Neural progenitor cell (in vitro differentiated cells): Measurements from ENCODE around the gene GNAZ.

Experiments used
- EZH2 ChIP-seq: fragments of 200-600 bp; sonication (generic); IDR thresholded peaks from 2 replicates; pipeline ENCODE4 v1.6.1; 2017; ENCODE audit warnings: antibody characterized with exemption, mild to moderate bottlenecking, moderate library complexity
- TF ChIP-seq, protein P1 (sequence below): fragments of 200-600 bp; sonication (generic); IDR thresholded peaks from 2 replicates; pipeline ENCODE4 v1.5.1; 2017; ENCODE audit warnings: antibody characterized with exemption, mild to moderate bottlenecking

DNA sequence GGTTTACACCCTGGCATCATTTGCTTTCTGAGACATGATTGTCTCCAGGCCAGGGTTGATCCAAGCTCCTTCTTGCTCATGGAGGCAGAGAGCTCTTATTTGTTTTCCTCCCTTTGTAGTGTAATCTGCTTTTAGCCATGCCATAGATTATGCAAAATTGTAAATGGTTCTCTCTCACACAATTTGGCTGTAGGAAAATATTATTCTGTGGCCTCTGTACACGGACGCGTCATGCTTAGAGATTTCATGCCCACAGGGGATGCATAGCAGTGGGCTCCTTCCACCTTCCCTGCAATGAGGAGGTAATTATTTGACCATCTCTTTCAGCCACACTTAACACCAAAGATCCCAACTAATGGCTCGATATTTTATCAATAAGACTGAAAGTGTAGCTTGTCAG lies 37.7 kb upstream of the GNAZ start:
- TF ChIP-seq, protein P1, sequence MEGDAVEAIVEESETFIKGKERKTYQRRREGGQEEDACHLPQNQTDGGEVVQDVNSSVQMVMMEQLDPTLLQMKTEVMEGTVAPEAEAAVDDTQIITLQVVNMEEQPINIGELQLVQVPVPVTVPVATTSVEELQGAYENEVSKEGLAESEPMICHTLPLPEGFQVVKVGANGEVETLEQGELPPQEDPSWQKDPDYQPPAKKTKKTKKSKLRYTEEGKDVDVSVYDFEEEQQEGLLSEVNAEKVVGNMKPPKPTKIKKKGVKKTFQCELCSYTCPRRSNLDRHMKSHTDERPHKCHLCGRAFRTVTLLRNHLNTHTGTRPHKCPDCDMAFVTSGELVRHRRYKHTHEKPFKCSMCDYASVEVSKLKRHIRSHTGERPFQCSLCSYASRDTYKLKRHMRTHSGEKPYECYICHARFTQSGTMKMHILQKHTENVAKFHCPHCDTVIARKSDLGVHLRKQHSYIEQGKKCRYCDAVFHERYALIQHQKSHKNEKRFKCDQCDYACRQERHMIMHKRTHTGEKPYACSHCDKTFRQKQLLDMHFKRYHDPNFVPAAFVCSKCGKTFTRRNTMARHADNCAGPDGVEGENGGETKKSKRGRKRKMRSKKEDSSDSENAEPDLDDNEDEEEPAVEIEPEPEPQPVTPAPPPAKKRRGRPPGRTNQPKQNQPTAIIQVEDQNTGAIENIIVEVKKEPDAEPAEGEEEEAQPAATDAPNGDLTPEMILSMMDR, result no peak
- TF ChIP-seq EZH2, result no peak
